SU-DHL-6 (cell line): Measurements from ENCODE around the gene MLST8.

Experiments used
- CTCF ChIP-seq: fragments of 200-600 bp; sonication (generic); IDR thresholded peaks from one replicate; pipeline ENCODE4 v1.5.1; 2017; ENCODE audit warnings: antibody characterized with exemption, mild to moderate bottlenecking, low read length, moderate library complexity; ENCODE audit not compliant: insufficient read depth, poor library complexity, severe bottlenecking
- EZH2phosphoT487 ChIP-seq: fragments of 200-600 bp; sonication (generic), shearing (Covaris generic); conservative IDR thresholded peaks from 2 replicates; pipeline ENCODE4 v1.6.1; 2018; ENCODE audit warnings: mild to moderate bottlenecking, antibody characterized with exemption, low read length, moderate library complexity, mixed read lengths

- no peak for TF ChIP-seq CTCF
- TF ChIP-seq EZH2phosphoT487 = no peak
These were observed 3.5 kb downstream of the MLST8 start for GRCh38 chr16:2208772-2209171.
